IMR-90 (cell line): ENCODE results near the gene DHX15. TPM values are rescaled to one million over a fixed set of nuclear protein-coding genes. Genes with fewer than 3 reads are reported as not detected.

Experiments used
- ATAC-seq: fragments of 200-7000 bp; cut with Tn5 transposase; 2 replicates; pipeline ENCODE4 v1.9.1; 2020; ENCODE audit warnings: low read depth, mild to moderate bottlenecking, moderate library complexity
- BruUV-seq: library from RNA; stranded (reverse); fragments of 400-500 nt; replicated peaks from 2 replicates; lab custom pipeline; 2021; lab: Mats Ljungman, UMichigan
- CTCF ChIA-PET: fragments of 300-600 bp; formaldehyde crosslinking; extraction: SDS; loops from one replicate; lab custom pipeline; 2021; ENCODE audit warnings: antibody characterized with exemption; lab: Yijun Ruan, JAX
- POLR2A ChIA-PET: fragments of 300-600 bp; sonication (Branson Sonifier 250); formaldehyde crosslinking; loops from one replicate; lab custom pipeline; 2022; ENCODE audit warnings: antibody characterized with exemption; ENCODE audit not compliant: unreplicated experiment; lab: Charles Lee
- DNase-seq: peaks from one replicate; pipeline ENCODE4 v3.0.0; 2013
- H2AFZ ChIP-seq: replicated peaks from 2 replicates; pipeline ENCODE3; 2013; ENCODE audit warnings: low read length, mild to moderate bottlenecking; ENCODE audit not compliant: poor library complexity
- H2AK5ac ChIP-seq: 2 replicates; pipeline ENCODE4 v1.6.1; 2013; ENCODE audit warnings: low read depth, low read length, inconsistent platforms
- H2AK9ac ChIP-seq: replicated peaks from 2 replicates; pipeline ENCODE3; 2013; ENCODE audit warnings: mild to moderate bottlenecking, low read depth, low read length, moderate library complexity; ENCODE audit not compliant: poor library complexity
- H2BK120ac ChIP-seq: 2 replicates; pipeline ENCODE4 v1.6.1; 2013; ENCODE audit warnings: low read depth, low read length, inconsistent platforms
- H2BK15ac ChIP-seq: 3 replicates; pipeline ENCODE4 v1.6.1; 2013; ENCODE audit warnings: low read depth, low read length, inconsistent platforms
- H2BK20ac ChIP-seq: 2 replicates; pipeline ENCODE4 v1.6.1; 2013; ENCODE audit warnings: low read depth, mild to moderate bottlenecking, inconsistent platforms, low read length, moderate library complexity
- H2BK5ac ChIP-seq: 2 replicates; pipeline ENCODE4 v1.6.1; 2013; ENCODE audit warnings: mild to moderate bottlenecking, low read depth, low read length, inconsistent platforms; ENCODE audit not compliant: poor library complexity, severe bottlenecking
- H3K14ac ChIP-seq: replicated peaks from 2 replicates; pipeline ENCODE4 v1.6.1; 2013; ENCODE audit warnings: low read depth, low read length, inconsistent platforms
- H3K18ac ChIP-seq: 2 replicates; pipeline ENCODE4 v1.6.1; 2013; ENCODE audit warnings: low read depth, low read length, control low read depth
- H3K23ac ChIP-seq: 2 replicates; pipeline ENCODE4 v1.6.1; 2013; ENCODE audit warnings: low read depth, low read length, inconsistent platforms
- H3K27ac ChIP-seq: 2 replicates; pipeline ENCODE4 v1.5.1; 2013; ENCODE audit warnings: mild to moderate bottlenecking, control low read depth, low read length; ENCODE audit not compliant: insufficient read depth
- H3K27me3 ChIP-seq: 2 replicates; pipeline ENCODE4 v1.6.1; 2013; ENCODE audit warnings: low read length; ENCODE audit not compliant: control insufficient read depth, insufficient read depth
- H3K36me3 ChIP-seq: 2 replicates; pipeline ENCODE4 v1.6.1; 2013; ENCODE audit warnings: low read length, mixed read lengths; ENCODE audit not compliant: control insufficient read depth, insufficient read depth
- H3K4ac ChIP-seq: 2 replicates; pipeline ENCODE4 v1.6.1; 2013; ENCODE audit warnings: low read depth, low read length, inconsistent platforms
- H3K4me1 ChIP-seq: 2 replicates; pipeline ENCODE4 v1.6.1; 2013; ENCODE audit warnings: low read length, mixed read lengths; ENCODE audit not compliant: control insufficient read depth, insufficient read depth
- H3K4me2 ChIP-seq: 2 replicates; pipeline ENCODE4 v1.6.1; 2013; ENCODE audit warnings: low read depth, mild to moderate bottlenecking, control low read depth, low read length, moderate library complexity
- H3K4me3 ChIP-seq: 2 replicates; pipeline ENCODE4 v1.5.1; 2013; ENCODE audit warnings: low read depth, mild to moderate bottlenecking, control low read depth, low read length, moderate library complexity; ENCODE audit not compliant: insufficient read depth
- H3K56ac ChIP-seq: 2 replicates; pipeline ENCODE4 v1.6.1; 2013; ENCODE audit warnings: low read length, inconsistent platforms; ENCODE audit not compliant: insufficient read depth; ENCODE audit errors: extremely low read depth
- H3K79me1 ChIP-seq, 2 experiments: 2 replicates each; pipeline ENCODE4 v1.6.1; 2013; ENCODE audit warnings: low read length in 2 of 2, inconsistent platforms in 1 of 2, low read depth in 1 of 2
- H3K9ac ChIP-seq: 2 replicates; pipeline ENCODE4 v1.6.1; 2013; ENCODE audit warnings: low read depth, low read length, control low read depth
- H3K9me1 ChIP-seq: 2 replicates; pipeline ENCODE4 v1.6.1; 2013; ENCODE audit warnings: low read length, inconsistent platforms; ENCODE audit not compliant: insufficient read depth
- H3K9me3 ChIP-seq: 2 replicates; pipeline ENCODE4 v1.6.1; 2013; ENCODE audit warnings: low read length; ENCODE audit not compliant: control insufficient read depth, insufficient read depth
- H4K20me1 ChIP-seq: 2 replicates; pipeline ENCODE4 v1.6.1; 2013; ENCODE audit warnings: low read length, inconsistent platforms; ENCODE audit not compliant: insufficient read depth
- H4K5ac ChIP-seq: 2 replicates; pipeline ENCODE4 v1.6.1; 2013; ENCODE audit warnings: mild to moderate bottlenecking, low read depth, low read length, control low read depth
- H4K8ac ChIP-seq, 2 experiments: 2 replicates each; pipeline ENCODE4 v1.6.1; 2013; ENCODE audit warnings: low read depth in 2 of 2, low read length in 2 of 2, control low read depth in 1 of 2, inconsistent platforms in 1 of 2
- H4K91ac ChIP-seq: 2 replicates; pipeline ENCODE4 v1.6.1; 2013; ENCODE audit warnings: low read depth, low read length, inconsistent platforms; ENCODE audit not compliant: insufficient read depth
- BHLHE40 ChIP-seq: fragments of 150-350 bp; IDR thresholded peaks from 2 replicates; pipeline ENCODE4 v1.6.1; 2016; ENCODE audit warnings: mild to moderate bottlenecking, low read depth, low read length
- CEBPB ChIP-seq: IDR thresholded peaks from 2 replicates; pipeline ENCODE4 v1.6.1; 2012; ENCODE audit warnings: low read depth, low read length, improper control_type of control experiment
- CHD1 ChIP-seq: IDR thresholded peaks from 2 replicates; pipeline ENCODE4 v1.6.1; 2012; ENCODE audit warnings: low read depth, low read length, improper control_type of control experiment
- CTCF ChIP-seq: conservative IDR thresholded peaks from 2 replicates; pipeline ENCODE4 v1.5.1; 2012; ENCODE audit warnings: mild to moderate bottlenecking, low read depth, low read length, improper control_type of control experiment
- ELK1 ChIP-seq: fragments of 150-350 bp; IDR thresholded peaks from 2 replicates; pipeline ENCODE4 v1.6.1; 2016; ENCODE audit warnings: low read depth, mild to moderate bottlenecking, low read length, moderate library complexity, borderline replicate concordance
- FOS ChIP-seq: fragments of 150-350 bp; IDR thresholded peaks from 2 replicates; pipeline ENCODE4 v1.6.1; 2016; ENCODE audit warnings: low read depth, low read length
- MAFK ChIP-seq: IDR thresholded peaks from 2 replicates; pipeline ENCODE4 v1.6.1; 2012; ENCODE audit warnings: low read depth, low read length, improper control_type of control experiment
- MAZ ChIP-seq: IDR thresholded peaks from 2 replicates; pipeline ENCODE4 v1.6.1; 2012; ENCODE audit warnings: low read depth, mild to moderate bottlenecking, low read length, improper control_type of control experiment, moderate library complexity, borderline replicate concordance
- MXI1 ChIP-seq: IDR thresholded peaks from 2 replicates; pipeline ENCODE4 v1.6.1; 2012; ENCODE audit warnings: low read depth, mild to moderate bottlenecking, low read length, moderate library complexity, borderline replicate concordance
- NFE2L2 ChIP-seq: fragments of 150-350 bp; IDR thresholded peaks from 2 replicates; pipeline ENCODE4 v1.6.1; 2016; ENCODE audit warnings: low read depth, mild to moderate bottlenecking, low read length
- POLR2A ChIP-seq: IDR thresholded peaks from 2 replicates; pipeline ENCODE4 v1.6.1; 2012; ENCODE audit warnings: mild to moderate bottlenecking, low read depth, low read length
- RAD21 ChIP-seq: IDR thresholded peaks from 2 replicates; pipeline ENCODE4 v1.6.1; 2012; ENCODE audit warnings: low read length, improper control_type of control experiment
- RCOR1 ChIP-seq: IDR thresholded peaks from 2 replicates; pipeline ENCODE4 v1.6.1; 2012; ENCODE audit warnings: mild to moderate bottlenecking, low read length, improper control_type of control experiment; ENCODE audit not compliant: insufficient replicate concordance
- RFX5 ChIP-seq: IDR thresholded peaks from 2 replicates; pipeline ENCODE4 v1.8.0; 2012; ENCODE audit warnings: low read depth, mild to moderate bottlenecking, low read length, moderate library complexity
- SMC3 ChIP-seq: fragments of 150-350 bp; IDR thresholded peaks from 2 replicates; pipeline ENCODE4 v1.6.1; 2016; ENCODE audit warnings: low read depth, mild to moderate bottlenecking, antibody characterized with exemption, low read length, moderate library complexity
- USF2 ChIP-seq: fragments of 150-350 bp; IDR thresholded peaks from 2 replicates; pipeline ENCODE4 v1.6.1; 2017; ENCODE audit warnings: mild to moderate bottlenecking, antibody characterized with exemption, low read length, low read depth
- WGBS, 2 experiments: methylation state at CpG; one replicate each; pipeline versions ENCODE4 v1.1.5 to v1.1.7; 2013; ENCODE audit warnings: missing lambda C conversion rate in 2 of 2; ENCODE audit not compliant: insufficient read length in 1 of 2; ENCODE audit errors: extremely low coverage in 2 of 2; 5-methylcytosine and 5-hydroxymethylcytosine counted together
- dilution Hi-C: fragments of 300-500 bp; cut with HindIII; formaldehyde crosslinking; loops from one replicate; pipeline ENCODE4 v1.14.3; 2018; ENCODE audit warnings: low sequenced_read_pairs; ENCODE audit not compliant: unreplicated experiment
- in situ Hi-C: fragments of 300-500 bp; cut with MboI; formaldehyde crosslinking; loops from 3 replicates; pipeline ENCODE4 v1.14.3; 2019; ENCODE audit warnings: low sequenced_read_pairs, inconsistent platforms, mixed read lengths
- intact Hi-C: fragments of 100-400 bp; cut with micrococcal nuclease; formaldehyde crosslinking; loops from 2 replicates; pipeline ENCODE4 v1.10.0; 2022
- polyA plus RNA-seq, 3 experiments: library from polyadenylated mRNA; depleted of rRNA; stranded (reverse); fragments of >200 nt; gene quantifications; 2 replicates each; pipeline ENCODE4 v1.2.3, GENCODE V29; 2012; ENCODE audit warnings: low replicate concordance in 1 of 3
- total RNA-seq: library from RNA; depleted of rRNA; stranded (reverse); fragments of >200 nt; gene quantifications from 2 replicates; pipeline ENCODE4 v1.2.3, GENCODE V29; 2012

The DHX15 gene
- total and polyA plus RNA-seq, 2 of the 4 experiments (the other 2 are of a cell fraction), result 97.9 to 172 TPM

GRCh38 chr4:24513718-24514117 lies 70.6 kb downstream of the DHX15 start:
- Histone ChIP-seq H2BK120ac (no peak overlapping the region), H3K36me3 (peaks cover 3% of the 10 kb centered on the region; the same call in 1 of the 2 replicates), H3K56ac (no peak overlapping the region), H3K27ac (no peak overlapping the region), H3K23ac (no peak overlapping the region), H2BK15ac (no peak overlapping the region), H3K4me1 (peaks cover 2% of the 10 kb centered on the region), H4K91ac (no peak overlapping the region), H2AK9ac (no peak overlapping the region), H3K9me3 (no peaks in the 10 kb centered on the region), H3K9ac (no peak overlapping the region), H3K14ac (no peak overlapping the region), H3K18ac (no peak overlapping the region), H4K5ac (no peak overlapping the region), H3K4me3 (no peak overlapping the region), H4K8ac (no peak overlapping the region), H3K79me1 (peaks cover 0 to 14% of the 10 kb centered on the region in 2 experiments; a peak in 2 of 4 replicates), H4K20me1 (peaks cover 14% of the 10 kb centered on the region), H3K27me3 (no peaks in the 10 kb centered on the region), H3K4ac (no peak overlapping the region), H2BK5ac (no peak overlapping the region), H3K9me1 (peaks cover 10% of the 10 kb centered on the region; the same call in 1 of the 2 replicates), H3K4me2 (no peak overlapping the region), H2BK20ac (no peak overlapping the region), H2AFZ (no peak overlapping the region), H2AK5ac (no peak overlapping the region)
- ChIA-PET CTCF (interaction anchor here (1.2 to 2.0 kb wide), 2 partner anchors 8 to 64 kb away, joined by 3 to 5 read pairs; no protein-coding TSS in a partner anchor), POLR2A (no interaction called here)
- no peak for TF ChIP-seq MAFK
- no peak for TF ChIP-seq ELK1
- no peak for TF ChIP-seq POLR2A
- no peak for TF ChIP-seq BHLHE40
- no peak for TF ChIP-seq RFX5
- TF ChIP-seq NFE2L2, result no peak
- TF ChIP-seq SMC3, result no peak
- TF ChIP-seq RAD21, result no peak
- no peak for TF ChIP-seq USF2
- TF ChIP-seq FOS, result no peak
- no peak for TF ChIP-seq RCOR1
- TF ChIP-seq CEBPB, result no peak
- no peak for TF ChIP-seq CHD1
- no peak for TF ChIP-seq MXI1
- no peak for TF ChIP-seq MAZ
- no peak for TF ChIP-seq CTCF
- DNase-seq (peak; percentile 11), ATAC-seq (no peak)
- intact Hi-C loops (loop anchor here (1.0 kb wide), 1 partner anchor 13 kb away; no protein-coding TSS in a partner anchor), dilution Hi-C loops (no loop called here), in situ Hi-C loops (no loop called here)
- no CpG with 5 or more reads among the region's 2 CpGs for WGBS, 2 experiments
- no TSS peak for BruUV-seq
